Upper lobe of left lung (tissue), 6 donors: ENCODE data around the gene SLAMF7. TPM values are rescaled to one million over a fixed set of nuclear protein-coding genes. Genes with fewer than 3 reads are reported as not detected.

Experiments
- ATAC-seq, 2 donors: fragments of 200-7000 bp; cut with Tn5 transposase; one replicate each; pipeline ENCODE4 v1.9.1; 2022; ENCODE audit warnings: mild to moderate bottlenecking in 2 of 2, moderate library complexity in 2 of 2; ENCODE audit not compliant: low FRiP score in 2 of 2
- DNase-seq, 2 donors: peaks; one replicate each; pipeline ENCODE4 v3.0.0-alpha.2; 2019 to 2020
- H3K27ac ChIP-seq, 4 donors: fragments of 200-600 bp; sonication (generic); one replicate each; pipeline ENCODE4 v1.5.1; 2016 to 2019
- H3K27me3 ChIP-seq, 4 donors: fragments of 200-600 bp; sonication (generic); one replicate each; pipeline ENCODE4 v1.5.1; 2017 to 2019
- H3K36me3 ChIP-seq, 4 donors: fragments of 200-600 bp; sonication (generic); one replicate each; pipeline ENCODE4 v1.5.1; 2016 to 2019
- H3K4me1 ChIP-seq, 4 donors: fragments of 200-600 bp; sonication (generic); one replicate each; pipeline ENCODE4 v1.5.1; 2018 to 2019
- H3K4me3 ChIP-seq, 4 donors: fragments of 200-600 bp; sonication (generic); one replicate each; pipeline ENCODE4 v1.5.1; 2017 to 2019; ENCODE audit warnings: mild to moderate bottlenecking in 2 of 4, moderate library complexity in 1 of 4
- H3K9me3 ChIP-seq, 4 donors: fragments of 200-600 bp; sonication (generic); one replicate each; pipeline ENCODE4 v1.5.1; 2018 to 2019
- CTCF ChIP-seq, 6 experiments: fragments of 450-650 bp in 4 of 6; fragments of 200-600 bp in 2 of 6; sonication (generic) in 2 of 6; IDR thresholded peaks; one replicate each; pipeline ENCODE4 v1.5.1; 2016 to 2019; ENCODE audit warnings: antibody characterized with exemption in 6 of 6
- EP300 ChIP-seq, 4 donors: sonication (generic); formaldehyde crosslinking; IDR thresholded peaks; one replicate each; pipeline ENCODE4 v1.5.1; 2017; ENCODE audit warnings: antibody characterized with exemption in 4 of 4, control low read depth in 2 of 4
- POLR2A ChIP-seq, 4 donors: fragments of 450-650 bp; IDR thresholded peaks; one replicate each; pipeline ENCODE4 v1.5.1; 2016 to 2017; ENCODE audit warnings: antibody characterized with exemption in 4 of 4, mild to moderate bottlenecking in 2 of 4
- POLR2AphosphoS5 ChIP-seq, 2 donors: sonication (generic); formaldehyde crosslinking; IDR thresholded peaks; one replicate each; pipeline ENCODE4 v1.5.1; 2017; ENCODE audit warnings: antibody characterized with exemption in 2 of 2
- WGBS, 2 donors: methylation state at CpG; one replicate each; pipeline ENCODE4 v1.1.5; 2017 to 2018; 5-methylcytosine and 5-hydroxymethylcytosine counted together
- total RNA-seq, 6 donors: library from RNA; depleted of rRNA in 4 of 6; stranded (reverse); fragments of >200 nt in 4 of 6; gene quantifications; one replicate each; pipeline versions ENCODE4 v1.1.0 to v1.2.1, GENCODE V29; 2016 to 2021
- donor health status: DM: no; HTN: no; CAD: no; lungs with moderate emphysema.
- donor health status: DM: no; HTN: yes; CAD: no; lungs with severe emphysema.

Gene SLAMF7
- total RNA-seq, 6 donors from 2014 or later, result 0.67 to 17.2 (median 3.5) TPM

DNA sequence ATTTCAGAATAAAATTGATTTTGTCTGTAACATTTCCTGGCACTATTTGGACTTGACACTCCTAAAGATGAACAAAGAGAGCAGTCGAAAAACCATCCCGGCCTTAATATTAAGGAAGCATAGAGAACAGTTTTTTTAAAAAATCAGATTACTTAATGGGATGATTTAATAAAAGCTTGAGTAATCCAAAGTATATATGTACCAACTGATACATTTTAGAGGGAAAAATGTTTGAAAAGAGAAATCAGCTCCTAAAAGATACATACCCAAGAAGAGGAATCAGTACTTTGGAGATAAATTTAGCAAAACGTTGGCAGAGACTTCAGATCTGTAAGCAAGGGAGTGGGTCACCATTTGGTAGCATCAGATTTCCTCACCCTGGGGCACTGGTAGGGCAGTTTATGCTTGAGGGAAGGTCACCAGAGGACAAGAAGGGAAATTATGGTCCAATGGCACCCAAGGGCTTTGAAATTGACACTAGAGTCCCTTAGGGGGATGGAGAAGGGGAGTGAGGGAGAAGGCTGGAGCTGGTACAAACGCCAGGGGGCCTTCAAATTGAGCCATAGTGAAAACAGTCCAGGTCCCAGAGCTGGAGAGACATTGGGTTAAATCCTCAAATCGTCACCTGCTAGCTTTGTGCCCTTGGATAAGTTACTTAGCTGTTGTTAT, 5.9 kb downstream of the SLAMF7 start:
- 65% methylated on average over 5 of the region's 5 CpGs for WGBS, 2 donors
- H3K27ac ChIP-seq, result no peak overlapping the region
- no peak overlapping the region for H3K4me3 ChIP-seq
- ATAC-seq (no peak), DNase-seq (no peak)
- no peaks in the 10 kb centered on the region for H3K9me3 ChIP-seq
- H3K36me3 ChIP-seq, result no peaks in the 10 kb centered on the region
- TF ChIP-seq POLR2AphosphoS5 (IDR thresholded peaks at IDR 0.05) (no peak), POLR2A (IDR thresholded peaks at IDR 0.05) (no peak), EP300 (IDR thresholded peaks at IDR 0.05) (no peak), CTCF (IDR thresholded peaks at IDR 0.05) (no peak)
- H3K27me3 ChIP-seq, result no peaks in the 10 kb centered on the region
- peaks cover 0 to 5% (median 2%) of the 10 kb centered on the region in 4 donors for H3K4me1 ChIP-seq

- 37 to 42% methylated on average over 1 of the region's 1 CpG for WGBS, 2 donors
- ATAC-seq (no peak), DNase-seq (no peak)
- no peak overlapping the region for H3K27ac ChIP-seq
- no peaks in the 10 kb centered on the region for H3K27me3 ChIP-seq
- H3K4me3 ChIP-seq, result no peak overlapping the region
- peaks cover 0 to 5% (median 2%) of the 10 kb centered on the region in 4 donors for H3K4me1 ChIP-seq
- no peaks in the 10 kb centered on the region for H3K9me3 ChIP-seq
- no peak for TF ChIP-seq EP300 (IDR thresholded peaks at IDR 0.05)
- no peak for TF ChIP-seq POLR2A (IDR thresholded peaks at IDR 0.05)
- TF ChIP-seq CTCF (IDR thresholded peaks at IDR 0.05), result no peak
- no peak for TF ChIP-seq POLR2AphosphoS5 (IDR thresholded peaks at IDR 0.05)
- no peaks in the 10 kb centered on the region for H3K36me3 ChIP-seq
These were observed 6.5 kb downstream of the SLAMF7 start for GRCh38 chr1:160745551-160745950.

GRCh38 chr1:160746836-160747500, 7.9 kb downstream of the SLAMF7 start:
- H3K9me3 ChIP-seq, result no peaks in the 10 kb centered on the region
- no peaks in the 10 kb centered on the region for H3K27me3 ChIP-seq
- ATAC-seq (no peak), DNase-seq (no peak)
- no peak overlapping the region for H3K27ac ChIP-seq
- peaks cover 0 to 5% (median 2%) of the 10 kb centered on the region in 4 donors for H3K4me1 ChIP-seq
- no peak overlapping the region for H3K4me3 ChIP-seq
- H3K36me3 ChIP-seq, result no peaks in the 10 kb centered on the region
- TF ChIP-seq POLR2AphosphoS5 (IDR thresholded peaks at IDR 0.05) (no peak), CTCF (IDR thresholded peaks at IDR 0.05) (no peak), POLR2A (IDR thresholded peaks at IDR 0.05) (no peak), EP300 (IDR thresholded peaks at IDR 0.05) (no peak)
- 76 to 79% methylated on average over 7 of the region's 7 CpGs for WGBS, 2 donors

DNA sequence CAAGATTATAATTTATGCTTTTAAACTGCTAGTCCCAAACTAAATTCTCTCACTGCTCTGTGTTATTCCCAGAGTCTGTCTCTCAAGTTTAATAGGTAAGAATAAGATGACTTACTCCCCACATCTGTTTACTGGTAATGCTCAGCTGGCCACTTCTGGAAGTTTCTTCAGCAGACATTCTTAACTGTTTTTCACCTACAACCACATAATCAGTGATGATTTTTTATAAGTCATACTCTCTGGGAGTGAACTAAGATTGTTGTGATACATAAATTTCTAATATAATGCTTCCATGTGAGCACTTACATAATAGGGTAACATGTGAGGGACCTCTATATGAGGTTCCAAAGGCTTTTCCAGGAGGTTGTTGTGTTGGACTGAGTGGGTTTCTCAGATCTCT, 8.7 kb downstream of the SLAMF7 start:
- no peaks in the 10 kb centered on the region for H3K27me3 ChIP-seq
- DNase-seq, result no peak
- ATAC-seq, result no peak
- no peaks in the 10 kb centered on the region for H3K36me3 ChIP-seq
- no peaks in the 10 kb centered on the region for H3K9me3 ChIP-seq
- H3K4me1 ChIP-seq, result peaks cover 0 to 4% (median 0%) of the 10 kb centered on the region in 4 donors
- H3K27ac ChIP-seq, result no peak overlapping the region
- no peak overlapping the region for H3K4me3 ChIP-seq
- no peak for TF ChIP-seq CTCF (IDR thresholded peaks at IDR 0.05)
- TF ChIP-seq POLR2A (IDR thresholded peaks at IDR 0.05), result no peak
- no peak for TF ChIP-seq EP300 (IDR thresholded peaks at IDR 0.05)
- no peak for TF ChIP-seq POLR2AphosphoS5 (IDR thresholded peaks at IDR 0.05)
